Measurements from ENCODE around the gene HNRNPA0.
A peak's percentile ranks its signal among the peaks of the same experiment; 100 is the strongest.

The HNRNPA0 gene

DNA sequence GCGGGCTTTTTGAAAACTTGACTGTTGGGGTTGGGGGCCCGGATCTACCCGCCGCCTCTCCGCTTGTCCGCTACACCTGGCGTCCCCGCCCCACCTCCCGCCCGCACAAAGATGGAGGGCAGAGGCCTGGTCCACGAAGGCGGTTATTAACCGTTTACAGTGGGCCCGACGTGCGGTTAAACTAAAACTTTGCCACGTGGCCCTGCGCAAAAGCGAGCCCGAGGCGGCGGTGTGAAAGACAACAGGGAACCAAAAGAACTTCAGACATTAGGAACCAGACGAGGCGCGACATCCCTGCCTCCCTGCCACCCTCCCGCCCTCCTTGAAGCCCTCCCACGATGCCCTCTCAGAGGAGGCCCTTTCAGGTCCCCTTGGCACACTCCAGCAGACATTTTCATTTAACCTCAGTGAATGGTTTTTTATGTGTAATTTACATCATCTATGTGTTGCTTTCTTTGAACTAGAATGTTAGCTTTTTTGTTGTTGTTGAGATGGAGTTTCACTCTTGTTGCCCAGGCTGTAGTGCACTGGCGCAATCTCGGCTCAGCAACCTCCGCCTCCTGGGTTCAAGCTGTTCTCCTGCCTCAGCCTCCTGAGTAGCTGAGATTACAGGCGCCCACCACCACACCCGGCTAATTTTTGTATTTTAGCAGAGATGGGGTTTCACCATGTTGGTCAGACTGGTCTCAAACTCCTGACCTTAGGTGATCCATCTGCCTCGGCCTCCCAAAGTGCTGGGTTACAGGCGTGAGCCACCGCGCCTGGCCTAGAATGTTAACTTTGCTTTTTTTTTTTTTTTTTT lies 999 bp upstream of the HNRNPA0 start:
- DNase-seq (ENCODE audit: low spot score): no peak

DNA sequence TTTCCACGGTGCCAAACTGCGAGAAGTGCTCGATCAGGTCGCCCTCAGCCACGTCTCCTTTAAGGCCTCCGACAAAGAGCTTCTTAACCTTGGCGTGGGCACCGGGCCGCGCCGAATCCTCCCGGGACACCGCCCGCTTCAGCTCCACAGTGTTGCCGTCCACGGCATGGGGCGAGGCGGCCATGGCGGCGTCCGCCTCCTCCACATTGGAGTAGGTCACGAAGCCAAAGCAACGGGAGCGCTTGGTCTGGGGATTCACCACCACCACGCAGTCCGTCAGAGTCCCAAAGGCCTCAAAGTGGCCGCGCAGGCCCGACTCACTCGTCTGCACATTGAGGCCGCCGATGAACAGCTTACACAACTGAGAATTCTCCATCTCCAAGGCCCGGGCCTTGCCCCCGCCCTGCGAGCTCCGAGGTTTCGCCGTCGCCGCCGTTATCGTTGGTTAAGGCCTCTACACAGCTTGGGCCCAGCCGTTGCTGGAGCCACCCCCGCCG lies 424 bp downstream of the HNRNPA0 start:
- no peak for DNase-seq (ENCODE audit: low spot score)

DNA sequence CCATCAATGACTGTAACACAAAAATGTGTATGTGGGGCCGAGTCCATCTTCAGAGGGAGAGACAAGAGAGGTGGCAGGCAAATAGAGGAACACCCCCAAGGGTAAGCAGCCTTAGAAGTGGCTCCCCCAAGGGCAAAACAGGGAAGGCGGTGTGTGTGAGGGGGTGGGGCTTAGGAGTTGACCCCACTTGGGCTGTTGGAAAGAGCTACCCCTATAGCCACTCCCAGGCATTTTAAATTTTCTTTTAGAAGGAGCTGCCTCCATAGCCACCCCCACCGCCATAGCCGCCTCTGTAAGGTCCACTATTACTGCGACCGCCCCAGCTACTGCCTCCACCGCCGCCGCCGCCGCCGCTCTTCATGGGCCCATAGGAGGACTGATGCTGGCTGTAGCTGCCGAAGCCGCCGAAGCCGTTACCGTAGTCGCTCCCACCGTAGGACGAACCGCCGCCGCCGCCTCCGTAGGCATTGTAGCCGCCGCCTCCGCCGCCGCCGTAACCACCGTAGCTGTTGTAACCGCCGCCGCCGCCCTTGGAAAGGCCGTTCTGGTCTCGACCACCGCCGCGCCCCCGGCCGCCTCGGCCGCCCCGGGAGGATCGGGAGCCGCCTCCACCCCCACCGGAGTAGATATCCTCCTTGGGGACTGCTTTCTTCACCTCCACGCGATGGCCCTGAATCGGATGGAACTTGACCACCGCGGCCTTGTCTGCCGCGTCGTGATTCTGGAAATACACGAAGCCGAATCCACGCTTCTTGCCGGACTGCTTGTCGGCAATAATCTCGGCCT lies 1.1 kb downstream of the HNRNPA0 start:
- DNase-seq (ENCODE audit: low spot score): peak; percentile 35

DNA sequence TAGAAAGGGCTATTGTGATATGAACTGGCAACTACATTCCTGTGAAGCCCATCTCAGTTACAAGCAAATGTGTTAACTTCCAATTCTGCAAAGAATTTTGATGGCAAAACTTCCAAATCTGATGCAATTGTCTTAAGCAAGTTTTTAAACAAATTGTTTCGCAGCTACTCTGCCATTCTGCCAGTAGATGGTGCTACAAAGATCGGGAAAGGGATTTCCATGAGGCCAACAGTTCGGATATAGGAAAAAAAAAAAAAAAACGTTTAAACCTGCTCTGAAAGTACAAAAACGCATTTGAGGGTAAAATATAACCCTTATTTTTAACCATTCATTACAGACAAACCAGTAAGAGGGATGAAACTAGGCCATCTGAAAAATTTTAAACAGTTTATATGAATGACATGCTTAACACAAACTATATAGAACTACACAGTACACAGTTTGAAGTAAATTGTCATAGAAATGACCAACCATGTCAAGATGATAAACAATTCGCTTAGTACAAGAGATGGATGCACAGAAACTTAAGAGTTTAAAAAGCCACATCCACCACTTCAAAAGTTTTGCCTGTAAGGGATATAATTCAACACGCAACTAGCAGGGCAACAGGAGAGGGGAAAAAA lies 2.2 kb downstream of the HNRNPA0 start:
- DNase-seq (ENCODE audit: low spot score): peak; percentile 38

DNA sequence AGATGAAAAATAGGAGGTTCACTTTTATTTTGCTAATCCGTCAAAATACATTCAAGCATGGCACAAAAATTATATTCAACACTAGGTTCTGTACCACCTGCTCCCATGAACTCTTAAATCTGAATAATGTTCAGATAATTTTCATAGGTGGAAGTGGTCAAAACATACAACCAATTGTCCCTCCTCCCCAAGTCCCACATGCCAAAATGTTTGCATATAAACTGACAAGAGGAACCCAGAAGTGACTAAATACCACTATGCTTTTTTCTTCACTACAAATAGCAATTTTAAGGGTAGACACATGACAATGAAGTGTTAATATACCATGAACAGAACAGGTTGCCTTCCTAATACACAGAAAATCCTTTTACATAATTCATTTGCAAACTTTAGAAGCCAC lies 3.7 kb downstream of the HNRNPA0 start:
- no peak for DNase-seq (ENCODE audit: low spot score)

DNA sequence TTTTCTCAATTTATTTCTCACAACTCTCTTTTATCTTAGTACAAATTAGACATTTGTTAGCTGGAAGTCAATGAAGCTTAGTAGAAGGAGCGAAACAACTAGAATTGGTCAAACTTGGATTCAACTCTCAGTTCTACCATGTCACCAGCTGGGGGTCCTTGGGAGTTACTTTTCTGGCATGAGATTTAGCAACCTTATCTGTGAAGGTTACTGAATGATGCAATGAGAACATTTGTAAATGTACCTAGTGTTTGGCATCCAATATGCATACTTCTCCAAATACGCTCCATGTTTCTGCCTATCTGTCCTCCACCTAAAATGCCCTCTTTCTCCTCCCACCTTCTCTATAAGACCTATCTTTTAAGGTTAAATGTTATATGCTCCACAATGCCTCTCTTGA lies 6.3 kb downstream of the HNRNPA0 start:
- no peak for DNase-seq (ENCODE audit: low spot score)

DNA sequence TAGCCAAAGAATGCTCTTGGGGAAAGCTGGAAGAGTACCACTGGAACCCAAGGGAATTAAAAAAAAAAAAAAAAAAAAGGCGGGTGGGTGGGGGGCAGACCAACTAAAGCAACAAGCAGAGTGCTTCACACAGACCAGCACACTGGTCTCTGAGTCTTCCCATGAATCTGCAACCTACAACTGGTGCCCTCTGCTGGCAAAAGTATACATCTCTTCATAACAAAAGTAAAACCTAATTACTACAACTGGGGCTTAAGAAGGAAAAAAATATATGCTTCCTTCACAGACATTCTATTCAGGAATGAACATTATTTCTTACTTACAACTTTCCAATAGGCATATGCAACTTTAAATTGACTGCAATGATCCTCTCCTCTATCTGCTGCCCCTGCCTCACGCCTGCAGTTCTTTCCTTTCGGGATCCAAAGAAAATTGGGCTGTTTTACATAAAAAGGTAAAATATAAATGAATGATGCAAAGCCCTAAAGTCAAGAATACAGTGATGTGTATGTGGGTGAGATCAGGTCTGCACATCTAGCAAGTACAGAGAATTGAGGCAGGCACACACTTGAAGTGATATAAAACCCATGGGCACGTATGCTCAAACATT lies 11.0 kb downstream of the HNRNPA0 start:
- DNase-seq (ENCODE audit: low spot score): peak; percentile 80

DNA sequence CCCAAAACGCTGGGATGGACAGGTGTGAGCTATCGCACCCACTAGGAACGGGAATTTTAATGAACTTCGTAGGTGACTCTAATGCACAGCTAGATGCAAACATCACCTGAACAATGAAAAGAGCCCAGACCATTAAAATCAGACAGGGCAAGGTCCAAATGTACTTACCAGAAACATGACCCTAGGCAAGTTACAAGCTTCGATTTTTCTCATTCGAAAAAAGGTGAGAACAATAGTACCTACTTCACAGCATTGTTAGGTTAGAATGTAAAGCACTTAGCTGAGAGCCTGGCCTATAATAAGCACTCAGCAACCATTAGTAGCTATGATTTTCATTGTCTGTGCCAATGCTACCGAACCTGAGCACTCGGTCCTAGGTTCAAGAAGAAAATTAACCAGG lies 12.4 kb downstream of the HNRNPA0 start:
- DNase-seq (ENCODE audit: low spot score): no peak

DNA sequence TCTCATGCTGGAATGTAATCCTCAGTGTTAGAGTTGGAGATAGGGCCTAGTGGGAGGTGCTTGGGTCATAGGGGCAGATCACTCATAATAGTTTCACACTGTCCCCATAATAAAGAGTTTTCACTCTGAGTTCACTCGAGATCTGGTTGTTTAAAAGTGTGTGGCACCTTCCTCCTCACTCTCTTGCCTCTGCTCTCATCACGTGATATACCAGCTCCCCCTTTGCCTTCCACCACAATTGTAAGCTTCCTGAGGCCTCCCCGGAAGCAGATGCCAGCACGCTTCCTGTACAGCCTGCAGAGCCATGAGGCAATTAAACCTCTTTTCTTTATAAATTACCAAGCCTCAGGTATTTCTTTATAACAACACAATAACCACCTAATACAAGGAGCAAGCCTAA lies 14.4 kb downstream of the HNRNPA0 start:
- no peak for DNase-seq (ENCODE audit: low spot score)

DNA sequence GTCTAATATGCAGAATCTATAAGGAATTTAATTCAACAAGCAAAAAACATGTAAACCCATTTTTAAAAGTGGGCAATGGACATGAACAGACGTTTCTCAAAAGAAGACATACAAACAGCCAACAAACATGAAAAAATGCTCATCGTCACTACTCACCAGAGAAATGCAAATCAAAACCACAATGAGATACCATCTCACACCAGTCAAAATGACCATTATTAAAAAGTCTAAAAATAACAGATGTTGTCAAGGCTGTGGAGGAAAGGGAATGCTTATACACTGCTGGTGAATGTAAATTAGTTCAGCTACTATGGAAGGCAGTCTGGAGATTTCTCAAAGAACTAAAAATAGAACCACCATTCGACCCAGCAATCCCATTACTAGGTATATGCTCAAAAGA lies 15.2 kb downstream of the HNRNPA0 start:
- DNase-seq (ENCODE audit: low spot score): no peak

DNA sequence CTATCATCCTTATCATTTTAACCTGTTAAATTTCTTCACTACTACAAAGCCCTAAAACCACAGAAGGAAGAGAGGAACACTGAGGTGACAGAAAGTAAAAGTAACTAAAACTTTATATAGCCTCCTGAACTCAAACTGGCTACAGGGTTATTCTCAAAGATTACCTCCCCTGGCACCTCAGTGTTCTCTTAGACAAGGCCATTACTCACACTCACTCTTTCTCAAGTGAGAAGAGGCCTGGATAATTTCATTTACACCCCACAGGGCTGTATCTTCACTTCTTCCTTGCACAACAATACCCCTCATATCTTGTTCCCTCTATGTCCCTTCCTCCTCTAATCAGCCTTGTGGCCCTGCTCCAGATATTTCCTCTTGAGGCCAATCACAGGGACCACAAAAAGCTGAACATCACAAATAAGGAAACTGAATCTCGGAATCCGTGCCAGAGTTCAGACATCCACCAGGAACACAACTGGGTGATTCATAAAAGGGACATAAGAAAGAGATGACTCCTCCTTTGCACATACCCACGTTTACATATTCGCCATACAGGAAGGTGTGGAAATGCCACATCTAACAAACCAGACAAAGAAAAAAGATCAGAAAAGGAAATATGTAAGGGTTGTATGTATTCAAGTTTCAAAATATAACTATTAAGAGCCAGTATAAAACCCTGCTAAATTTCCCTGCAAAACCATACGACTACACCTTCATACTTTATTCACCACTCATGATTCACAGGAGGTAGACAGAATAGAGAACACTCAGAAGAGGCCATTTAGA lies 16.6 kb downstream of the HNRNPA0 start:
- DNase-seq (ENCODE audit: low spot score): peak; percentile 57

DNA sequence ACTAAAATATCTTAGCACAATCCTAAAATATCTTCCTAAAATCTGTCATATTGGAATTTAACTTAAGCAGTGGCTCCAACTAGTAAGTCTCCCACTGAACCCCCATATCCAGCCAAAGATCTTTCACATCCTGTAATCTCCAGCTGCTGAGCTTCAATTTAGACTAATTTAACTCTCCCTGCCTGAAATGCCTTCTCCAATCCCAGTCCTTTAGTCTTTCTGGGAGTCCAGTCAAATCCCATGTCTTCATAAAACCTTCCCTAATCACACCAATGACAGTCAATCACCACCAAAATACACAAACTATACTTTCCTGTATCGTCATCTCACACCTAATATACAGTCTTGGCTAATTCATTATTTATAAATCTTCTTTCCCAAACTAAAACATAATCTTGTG lies 17.7 kb downstream of the HNRNPA0 start:
- no peak for DNase-seq (ENCODE audit: low spot score)

DNA sequence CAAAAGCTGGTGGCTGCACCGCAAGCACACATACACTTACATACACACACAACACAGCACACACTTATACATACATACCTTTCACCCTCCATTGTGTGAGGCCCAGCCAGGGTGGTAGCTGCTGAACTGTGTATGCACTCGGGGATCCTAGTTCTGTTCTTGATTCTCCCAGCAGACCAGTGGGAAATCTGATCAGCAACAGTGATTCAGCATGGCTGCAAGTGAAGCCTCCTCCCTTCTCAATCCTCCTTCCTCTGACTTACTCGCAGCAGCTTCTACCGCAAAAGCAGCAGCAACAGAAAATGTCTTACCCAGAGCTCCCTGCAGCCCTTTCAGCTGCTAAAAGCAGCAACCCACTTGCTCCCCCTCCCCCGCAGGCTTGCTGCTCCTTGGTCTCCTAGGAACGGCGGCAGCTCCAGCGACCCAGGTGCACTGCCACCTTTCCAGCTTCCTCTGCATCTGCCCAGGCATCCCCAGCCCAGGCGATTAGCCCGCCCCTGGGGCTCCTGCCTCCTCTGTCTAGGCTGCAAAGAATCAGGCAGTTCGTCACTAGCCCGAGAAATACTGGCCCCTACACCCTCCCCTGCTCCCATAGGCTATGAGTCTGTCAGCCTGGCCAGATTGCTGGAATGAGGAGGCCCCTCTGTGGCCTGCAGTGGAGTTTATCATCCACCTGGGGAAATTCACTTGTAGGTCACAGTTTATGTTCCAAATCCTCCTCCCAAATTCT lies 18.4 kb downstream of the HNRNPA0 start, which contains the start of gene KLHL3:
Gene KLHL3 (minus strand): TSS at position 535 of the 730 bp plus-strand sequence. CDS start 443 bp downstream, at position 92.
- DNase-seq (ENCODE audit: low spot score): peak; percentile 22

DNA sequence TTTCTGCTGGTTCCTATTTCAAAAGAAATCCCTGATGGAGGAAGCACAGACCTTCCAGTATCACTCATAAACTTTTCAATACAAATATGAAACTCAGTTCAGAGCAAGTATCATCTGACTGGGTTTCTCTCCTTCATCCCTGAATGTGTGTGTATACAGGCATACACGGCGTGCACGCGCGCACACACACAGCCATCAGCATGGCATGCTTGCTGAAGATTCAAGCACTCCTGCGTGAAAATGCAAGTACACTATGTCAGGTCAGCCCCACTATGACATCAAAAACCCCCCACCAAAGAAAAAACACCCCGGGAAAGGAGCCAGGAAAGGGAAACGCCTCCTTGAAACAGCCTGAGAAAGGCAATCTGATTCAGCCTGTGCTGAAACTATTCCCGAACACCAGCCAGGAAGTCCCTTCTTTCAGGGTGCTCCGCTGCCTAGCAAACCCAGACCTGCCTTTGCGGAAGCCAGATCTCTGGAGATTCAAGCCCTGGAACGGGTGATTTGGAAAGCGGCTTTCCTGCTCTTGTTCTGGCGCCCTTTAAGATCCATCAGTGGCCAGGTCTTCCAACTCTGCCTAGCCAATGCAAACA lies 19.1 kb downstream of the HNRNPA0 start:
- no peak for DNase-seq (ENCODE audit: low spot score)

DNA sequence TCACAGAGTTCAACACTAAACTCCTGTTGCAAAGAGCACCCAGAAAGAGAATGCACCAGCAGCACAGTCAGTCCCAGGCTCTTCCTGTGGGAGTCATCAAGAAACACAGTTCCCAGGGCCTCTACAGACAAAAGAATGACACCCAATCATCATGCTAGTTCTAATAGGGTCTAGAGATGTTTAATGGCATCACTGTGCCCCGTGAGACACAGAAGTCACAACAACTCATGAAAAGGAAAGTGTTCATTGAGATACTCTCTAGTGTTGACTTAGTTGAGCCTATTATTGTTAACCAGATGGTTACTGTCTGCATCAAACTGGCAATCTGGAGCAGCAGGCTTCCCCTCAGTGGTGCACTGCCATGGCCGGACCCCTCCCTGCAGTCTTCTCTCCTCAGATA lies 19.8 kb downstream of the HNRNPA0 start:
- DNase-seq (ENCODE audit: low spot score): no peak

DNA sequence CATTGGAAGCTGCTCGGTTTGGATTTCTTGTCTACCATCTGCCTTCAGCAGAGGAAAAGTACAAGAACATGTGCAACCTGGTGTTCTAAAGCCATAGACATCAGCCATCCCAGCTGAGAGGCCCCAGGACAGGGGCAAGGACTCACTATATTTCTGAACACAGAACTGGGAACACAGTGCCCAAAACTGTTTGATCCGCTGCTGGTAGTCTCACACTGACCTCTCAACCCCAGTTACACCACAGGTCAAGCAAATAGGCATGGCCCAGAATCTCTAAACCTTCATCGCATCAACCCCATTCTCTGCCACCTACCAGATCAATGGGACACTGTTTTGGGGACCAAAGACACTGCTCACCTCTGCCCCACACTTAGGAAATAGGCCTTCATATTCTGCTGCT lies 20.2 kb downstream of the HNRNPA0 start:
- DNase-seq (ENCODE audit: low spot score): no peak

DNA sequence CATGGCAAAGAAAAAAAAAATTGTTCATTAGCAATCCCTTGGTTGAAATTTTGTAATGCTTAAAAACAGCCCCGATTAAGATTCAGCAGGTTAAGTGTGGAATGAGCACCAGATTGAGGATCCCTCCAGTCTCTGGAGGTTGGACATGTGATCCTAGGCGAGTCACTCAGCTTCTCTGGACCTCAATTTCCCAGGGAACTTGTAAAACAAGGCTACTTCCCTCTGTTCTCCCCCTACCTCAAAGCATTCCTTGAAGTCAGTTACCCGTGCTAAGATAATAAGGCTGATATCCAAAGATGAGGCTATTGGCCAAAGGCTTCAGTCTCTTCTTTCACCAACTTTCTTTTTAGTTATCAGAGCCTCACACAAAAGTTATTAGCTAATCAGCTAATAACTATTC lies 21.2 kb downstream of the HNRNPA0 start:
- no peak for DNase-seq (ENCODE audit: low spot score)

DNA sequence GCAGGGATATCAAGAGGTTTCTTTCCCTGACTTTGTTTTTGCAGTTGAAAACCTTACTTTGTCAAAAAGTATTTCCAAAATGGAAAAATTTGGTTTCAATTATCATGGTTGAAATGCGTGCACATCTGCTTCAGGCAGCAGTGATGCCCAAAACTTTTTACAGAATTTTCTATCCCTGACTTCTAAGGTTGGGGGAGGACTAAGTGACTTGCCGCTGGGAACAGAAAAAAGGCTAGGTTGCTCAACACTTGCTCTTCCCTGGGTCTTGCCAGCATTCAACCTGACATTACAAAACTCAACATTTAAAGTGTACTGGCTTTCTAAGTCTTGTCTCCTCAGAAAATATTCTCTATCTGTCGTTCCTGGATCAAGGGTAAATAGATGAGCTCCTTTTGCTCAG lies 23.0 kb downstream of the HNRNPA0 start:
- no peak for DNase-seq (ENCODE audit: low spot score)

DNA sequence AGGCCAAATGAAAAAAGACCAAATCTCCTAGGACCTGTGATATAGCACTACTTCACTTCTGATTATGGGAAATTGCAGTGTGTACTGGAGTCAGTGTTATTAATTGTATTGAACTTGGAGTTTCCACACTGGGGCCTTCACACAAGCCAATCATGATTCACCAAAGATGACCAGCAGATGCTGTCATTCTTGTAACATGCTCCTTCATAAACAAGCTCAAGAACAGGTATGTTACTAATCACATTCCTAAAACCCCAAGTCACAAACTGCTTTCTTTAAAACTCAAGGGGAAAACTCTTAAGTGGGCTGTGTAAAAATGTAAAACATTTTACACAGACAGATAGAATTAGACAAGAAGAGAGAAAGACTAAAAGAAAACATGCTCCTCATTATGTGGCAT lies 23.8 kb downstream of the HNRNPA0 start:
- DNase-seq (ENCODE audit: low spot score): no peak

DNA sequence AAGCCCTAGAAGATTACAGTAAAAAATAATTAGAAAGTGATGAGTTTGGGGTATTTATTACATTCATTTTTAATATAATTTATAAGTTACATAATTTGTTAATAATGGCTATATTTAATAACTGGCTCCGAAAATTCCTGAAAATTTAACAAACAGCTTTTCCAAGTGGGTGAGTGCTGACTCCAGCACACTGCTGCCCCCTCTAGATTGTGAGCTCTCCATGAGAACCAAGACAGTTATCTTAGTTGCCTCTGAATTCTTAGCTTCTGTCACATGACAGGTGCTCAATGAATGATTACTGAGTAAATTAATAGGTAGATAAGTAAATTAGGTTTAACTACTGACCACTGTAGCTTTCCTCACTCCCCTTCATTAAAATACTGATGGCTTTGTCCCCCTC lies 26.1 kb downstream of the HNRNPA0 start:
- no peak for DNase-seq (ENCODE audit: low spot score)
